Smooth muscle cell (in vitro differentiated cells): Measurements from ENCODE around the gene NAE1. TPM values are rescaled to one million over a fixed set of nuclear protein-coding genes. Genes with fewer than 3 reads are reported as not detected.

Experiments used
- DNase-seq: peaks from one replicate; lab custom pipeline; 2025; ENCODE audit not compliant: unreplicated experiment; lab: John Stamatoyannopoulos, UW
- H2AFZ ChIP-seq: fragments of 200-600 bp; sonication (generic); 2 replicates; pipeline ENCODE4 v1.6.0; 2016; ENCODE audit warnings: antibody characterized with exemption, low read depth, mild to moderate bottlenecking
- H3F3A ChIP-seq: fragments of 200-600 bp; sonication (generic); 2 replicates; pipeline ENCODE4 v1.6.0; 2017; ENCODE audit warnings: antibody characterized with exemption, low read depth
- H3K27ac ChIP-seq: fragments of 200-600 bp; sonication (generic); 2 replicates; pipeline ENCODE4 v1.5.1; 2016; ENCODE audit warnings: low read depth, mild to moderate bottlenecking
- H3K27me3 ChIP-seq: fragments of 200-600 bp; sonication (generic); 2 replicates; pipeline ENCODE4 v1.6.1; 2016; ENCODE audit warnings: low read depth, mild to moderate bottlenecking
- H3K36me3 ChIP-seq: fragments of 200-600 bp; sonication (generic); 2 replicates; pipeline ENCODE4 v1.5.1; 2016; ENCODE audit warnings: low read depth
- H3K4me1 ChIP-seq: fragments of 200-600 bp; sonication (generic); 2 replicates; pipeline ENCODE4 v1.5.1; 2016; ENCODE audit warnings: low read depth
- H3K4me2 ChIP-seq: fragments of 200-600 bp; sonication (generic); 2 replicates; pipeline ENCODE4 v1.6.0; 2016; ENCODE audit warnings: mild to moderate bottlenecking
- H3K4me3 ChIP-seq: fragments of 200-600 bp; sonication (generic); 2 replicates; pipeline ENCODE4 v1.5.1; 2016; ENCODE audit warnings: mild to moderate bottlenecking
- H3K79me2 ChIP-seq: fragments of 200-600 bp; sonication (generic); 2 replicates; pipeline ENCODE4 v1.6.0; 2016; ENCODE audit warnings: low read depth, mild to moderate bottlenecking
- H3K9ac ChIP-seq: fragments of 200-600 bp; sonication (generic); 2 replicates; pipeline ENCODE4 v1.6.0; 2016; ENCODE audit warnings: low read depth
- H3K9me3 ChIP-seq: fragments of 200-600 bp; sonication (generic); replicated peaks from 2 replicates; pipeline ENCODE4 v1.5.1; 2016; ENCODE audit warnings: low read depth
- H4K20me1 ChIP-seq: fragments of 200-600 bp; sonication (generic); 2 replicates; pipeline ENCODE4 v1.6.0; 2016; ENCODE audit warnings: low read depth
- CTCF ChIP-seq: fragments of 200-600 bp; sonication (generic); IDR thresholded peaks from 2 replicates; pipeline ENCODE4 v1.5.1; 2017; ENCODE audit warnings: borderline replicate concordance, mild to moderate bottlenecking, antibody characterized with exemption; ENCODE audit not compliant: insufficient read depth, poor library complexity, severe bottlenecking
- WGBS: methylation state at CpG from one replicate; pipeline ENCODE4 v1.1.7; 2016; ENCODE audit warnings: low lambda C conversion rate; 5-methylcytosine and 5-hydroxymethylcytosine counted together
- polyA plus RNA-seq: library from polyadenylated mRNA; unstranded; fragments of >200 nt; fragmentation: Nextera tagmentation; extraction: Ambion mirVana; gene quantifications from 2 replicates; pipeline ENCODE4 v1.2.1, GENCODE V29; 2016
- total RNA-seq: library from RNA; depleted of rRNA; stranded (reverse); fragments of >200 nt; gene quantifications from 2 replicates; pipeline ENCODE4 v1.2.3, GENCODE V29; 2014

The NAE1 gene
- total and polyA plus RNA-seq, 2 experiments from 2014 or later = 55.1 to 68.4 TPM

- no peak overlapping the region for H3K27ac ChIP-seq
- no peak overlapping the region for H3K9ac ChIP-seq
- H3K27me3 ChIP-seq = peaks cover 9% of the 10 kb centered on the region
- no peak overlapping the region for H3K4me2 ChIP-seq
- no peak overlapping the region for H3K4me3 ChIP-seq
- no peak overlapping the region for H2AFZ ChIP-seq
- no peak for DNase-seq
- no peak for TF ChIP-seq CTCF
- H3K36me3 ChIP-seq = no peaks in the 10 kb centered on the region
- WGBS = 90% methylated on average over 15 of the region's 15 CpGs
- no peaks in the 10 kb centered on the region for H3F3A ChIP-seq
- no peaks in the 10 kb centered on the region for H3K9me3 ChIP-seq
- no peaks in the 10 kb centered on the region for H3K4me1 ChIP-seq
- H3K79me2 ChIP-seq = no peaks in the 10 kb centered on the region
- no peaks in the 10 kb centered on the region for H4K20me1 ChIP-seq
Observed at GRCh38 chr16:66853261-66854139, 22.7 kb upstream of the NAE1 start.

GRCh38 chr16:66851166-66851964 lies 20.6 kb upstream of the NAE1 start:
- no peak for DNase-seq
- no peaks in the 10 kb centered on the region for H3K4me1 ChIP-seq
- no peak overlapping the region for H3K9ac ChIP-seq
- TF ChIP-seq CTCF = no peak
- no peaks in the 10 kb centered on the region for H3K79me2 ChIP-seq
- peaks cover 31% of the 10 kb centered on the region for H3K27me3 ChIP-seq
- WGBS = 90% methylated on average over 13 of the region's 13 CpGs
- no peaks in the 10 kb centered on the region for H3F3A ChIP-seq
- no peaks in the 10 kb centered on the region for H3K36me3 ChIP-seq
- H4K20me1 ChIP-seq = no peaks in the 10 kb centered on the region
- H2AFZ ChIP-seq = no peak overlapping the region
- H3K27ac ChIP-seq = no peak overlapping the region
- no peak overlapping the region for H3K4me3 ChIP-seq
- no peaks in the 10 kb centered on the region for H3K9me3 ChIP-seq
- no peak overlapping the region for H3K4me2 ChIP-seq

- Histone ChIP-seq H3K79me2 (no peaks in the 10 kb centered on the region), H3K36me3 (no peaks in the 10 kb centered on the region), H3K4me1 (no peaks in the 10 kb centered on the region), H3K27me3 (peaks cover 42% of the 10 kb centered on the region), H3K4me3 (no peak overlapping the region), H3K9ac (no peak overlapping the region), H2AFZ (no peak overlapping the region), H3K27ac (no peak overlapping the region), H3K4me2 (no peak overlapping the region), H3F3A (no peaks in the 10 kb centered on the region), H4K20me1 (no peaks in the 10 kb centered on the region), H3K9me3 (no peaks in the 10 kb centered on the region)
- no peak for DNase-seq
- WGBS = 92% methylated on average over 14 of the region's 14 CpGs
- TF ChIP-seq CTCF = no peak
Observed at GRCh38 chr16:66850115-66850815, 19.5 kb upstream of the NAE1 start.
